ENCODE measurements around the gene LYSMD2.

Gene LYSMD2

DNA sequence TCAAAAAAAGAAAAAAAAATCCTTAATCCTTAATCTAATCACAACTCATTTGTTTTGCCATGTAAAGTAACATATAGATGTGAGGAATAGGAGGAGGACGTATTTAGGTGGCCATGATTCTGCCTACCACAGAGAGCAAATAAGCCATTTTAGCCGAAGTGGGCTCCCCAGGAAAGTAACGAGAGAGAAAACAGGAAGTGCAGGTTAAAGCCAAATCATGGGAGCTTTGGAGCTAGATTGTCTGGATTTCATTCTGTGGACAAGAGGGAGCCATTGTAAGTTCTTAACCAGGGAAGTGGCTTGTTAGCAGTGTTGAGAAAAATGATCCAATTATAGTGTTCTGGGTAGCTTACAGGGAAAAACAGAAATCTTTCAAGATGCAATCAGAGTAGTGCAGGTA, 23.4 kb upstream of the LYSMD2 start:
- H3K27ac ChIP-seq: no peak overlapping the region
- no peak for TF ChIP-seq CTCF (conservative IDR thresholded peaks at IDR 0.05)

DNA sequence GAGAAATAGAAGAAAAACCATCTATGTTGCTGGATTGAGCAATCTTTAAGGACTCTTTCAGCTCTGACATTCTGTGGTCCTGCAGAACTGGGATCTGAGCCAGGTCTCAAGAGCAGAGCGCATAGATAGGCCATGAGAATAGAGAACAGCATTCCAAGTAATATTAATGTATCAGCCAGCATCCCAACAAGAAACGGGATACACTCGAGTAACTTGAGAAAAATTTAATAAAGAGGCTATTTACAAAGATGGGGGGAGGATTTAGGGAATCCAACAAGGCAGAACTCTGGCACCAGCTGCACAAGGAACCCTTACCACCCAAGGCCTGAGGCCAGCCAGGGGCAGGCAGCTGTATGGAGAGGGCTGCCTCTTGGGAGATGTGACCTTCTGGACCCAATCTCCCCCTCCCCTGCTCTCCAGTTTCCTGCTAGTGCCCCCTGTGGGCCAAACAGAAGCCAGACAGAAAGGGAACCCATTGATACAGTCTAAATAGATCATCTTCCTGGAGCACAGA, 22.2 kb upstream of the LYSMD2 start:
- no peak for TF ChIP-seq CTCF (conservative IDR thresholded peaks at IDR 0.05)
- H3K27ac ChIP-seq: peak overlapping the region; percentile 46; the same call in 1 of the 2 replicates

- H3K27ac ChIP-seq: peak overlapping the region; percentile 46; the same call in 1 of the 2 replicates
- no peak for TF ChIP-seq CTCF (conservative IDR thresholded peaks at IDR 0.05)
These were observed 21.2 kb upstream of the LYSMD2 start for GRCh38 chr15:51758645-51759044.

GRCh38 chr15:51757450-51757849, 20.0 kb upstream of the LYSMD2 start:
- H3K27ac ChIP-seq: peak overlapping the region; percentile 46; the same call in 1 of the 2 replicates
- no peak for TF ChIP-seq CTCF (conservative IDR thresholded peaks at IDR 0.05)

DNA sequence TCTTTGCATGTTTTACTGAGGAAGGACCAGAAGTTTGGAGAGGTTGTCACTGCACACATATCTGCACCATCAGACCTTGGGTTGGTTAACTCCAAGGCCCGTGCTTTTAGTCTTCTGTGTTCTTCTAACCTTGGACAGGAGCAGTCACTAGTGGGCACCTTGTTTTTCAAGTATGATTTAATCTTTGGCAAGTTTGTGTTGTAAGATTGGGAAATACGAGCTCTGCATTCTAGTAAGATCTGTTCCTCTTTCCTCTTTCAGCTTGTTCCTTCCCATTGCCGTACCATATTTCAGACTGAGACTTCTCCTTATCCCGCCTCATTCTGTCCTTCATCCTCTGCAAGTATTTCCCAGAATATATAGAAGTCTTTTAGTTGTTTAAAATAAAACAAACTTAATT, 19.0 kb upstream of the LYSMD2 start:
- no peak for TF ChIP-seq CTCF (conservative IDR thresholded peaks at IDR 0.05)
- H3K27ac ChIP-seq: no peak overlapping the region

GRCh38 chr15:51755790-51756189, 18.3 kb upstream of the LYSMD2 start:
- TF ChIP-seq CTCF (conservative IDR thresholded peaks at IDR 0.05): no peak
- no peak overlapping the region for H3K27ac ChIP-seq

DNA sequence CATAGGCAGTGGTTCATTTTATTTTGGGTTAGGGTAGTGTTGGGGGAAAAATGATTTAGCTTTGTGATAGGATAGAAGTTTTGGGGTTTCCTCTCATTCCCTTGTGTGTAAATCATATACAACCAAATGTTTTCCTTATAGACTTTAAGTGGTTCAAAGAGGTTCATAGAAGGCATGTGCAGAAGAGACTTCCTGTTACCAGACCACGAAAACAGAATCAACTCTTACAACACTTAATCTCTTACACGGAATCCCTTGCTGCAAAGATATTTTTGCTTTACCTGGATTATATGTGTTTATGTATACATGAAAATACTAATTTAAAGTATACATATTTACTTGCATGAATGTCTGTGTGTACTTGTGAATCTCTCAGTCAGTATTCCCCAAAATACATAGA, 16.8 kb upstream of the LYSMD2 start:
- H3K27ac ChIP-seq: no peak overlapping the region
- no peak for TF ChIP-seq CTCF (conservative IDR thresholded peaks at IDR 0.05)
